HG02870 (cell line): ENCODE results near the gene RPS6KA3.
A peak's percentile ranks its signal among the peaks of the same experiment; 100 is the strongest.

Source experiments
- ATAC-seq: cut with Tn5 transposase; IDR thresholded peaks from one replicate; pipeline ENCODE4 v1.9.1; 2021; ENCODE audit warnings: mild to moderate bottlenecking, moderate library complexity; ENCODE audit not compliant: unreplicated experiment

Gene RPS6KA3

GRCh38 chrX:20266810-20267606 lies at the start of gene RPS6KA3:
Gene RPS6KA3 (minus strand): TSS chrX:20266909. CDS start chrX:20266632, 277 bp downstream.
- ATAC-seq: peak; percentile 78

- ATAC-seq: peak; percentile 64
Measured at GRCh38 chrX:20315140-20315539, 48.4 kb upstream of the RPS6KA3 start.

- ATAC-seq: no peak
Measured at GRCh38 chrX:20313899-20314298, 47.2 kb upstream of the RPS6KA3 start.

GRCh38 chrX:20312018-20312417 lies 45.3 kb upstream of the RPS6KA3 start:
- no peak for ATAC-seq

GRCh38 chrX:20311505-20311904 lies 44.8 kb upstream of the RPS6KA3 start:
- peak; percentile 52 for ATAC-seq

GRCh38 chrX:20309806-20310205 lies 43.1 kb upstream of the RPS6KA3 start:
- no peak for ATAC-seq

GRCh38 chrX:20306668-20307067 lies 40.0 kb upstream of the RPS6KA3 start:
- no peak for ATAC-seq

- ATAC-seq: no peak
Measured at GRCh38 chrX:20300822-20301221, 34.1 kb upstream of the RPS6KA3 start.

- no peak for ATAC-seq
Measured at GRCh38 chrX:20294957-20295356, 28.2 kb upstream of the RPS6KA3 start.

- no peak for ATAC-seq
Measured at GRCh38 chrX:20294284-20294683, 27.6 kb upstream of the RPS6KA3 start.

- ATAC-seq: no peak
Measured at GRCh38 chrX:20285511-20285910, 18.8 kb upstream of the RPS6KA3 start.

- ATAC-seq: no peak
Measured at GRCh38 chrX:20284992-20285391, 18.3 kb upstream of the RPS6KA3 start.

GRCh38 chrX:20284444-20284843 lies 17.7 kb upstream of the RPS6KA3 start:
- no peak for ATAC-seq

- no peak for ATAC-seq
Measured at GRCh38 chrX:20280938-20281337, 14.2 kb upstream of the RPS6KA3 start.

GRCh38 chrX:20274121-20274520 lies 7.4 kb upstream of the RPS6KA3 start:
- no peak for ATAC-seq

- no peak for ATAC-seq
Measured at GRCh38 chrX:20271730-20272129, 5.0 kb upstream of the RPS6KA3 start.

- no peak for ATAC-seq
Measured at GRCh38 chrX:20271186-20271585, 4.5 kb upstream of the RPS6KA3 start.

- no peak for ATAC-seq
Measured at GRCh38 chrX:20270562-20270890, 3.8 kb upstream of the RPS6KA3 start.

GRCh38 chrX:20269848-20270561 lies 3.3 kb upstream of the RPS6KA3 start:
- no peak for ATAC-seq

- ATAC-seq: no peak
Measured at GRCh38 chrX:20267931-20268701, 1.4 kb upstream of the RPS6KA3 start.

- ATAC-seq: no peak
Measured at GRCh38 chrX:20267607-20267930, 860 bp upstream of the RPS6KA3 start.
